ENCODE measurements around the gene ELK3. TPM values are rescaled to one million over a fixed set of nuclear protein-coding genes. Genes with fewer than 3 reads are reported as not detected.
A peak's percentile ranks its signal among the peaks of the same experiment; 100 is the strongest.

ELK3 gene
- total RNA-seq, 1 donor from 2014 or later: 3.7 TPM

DNA sequence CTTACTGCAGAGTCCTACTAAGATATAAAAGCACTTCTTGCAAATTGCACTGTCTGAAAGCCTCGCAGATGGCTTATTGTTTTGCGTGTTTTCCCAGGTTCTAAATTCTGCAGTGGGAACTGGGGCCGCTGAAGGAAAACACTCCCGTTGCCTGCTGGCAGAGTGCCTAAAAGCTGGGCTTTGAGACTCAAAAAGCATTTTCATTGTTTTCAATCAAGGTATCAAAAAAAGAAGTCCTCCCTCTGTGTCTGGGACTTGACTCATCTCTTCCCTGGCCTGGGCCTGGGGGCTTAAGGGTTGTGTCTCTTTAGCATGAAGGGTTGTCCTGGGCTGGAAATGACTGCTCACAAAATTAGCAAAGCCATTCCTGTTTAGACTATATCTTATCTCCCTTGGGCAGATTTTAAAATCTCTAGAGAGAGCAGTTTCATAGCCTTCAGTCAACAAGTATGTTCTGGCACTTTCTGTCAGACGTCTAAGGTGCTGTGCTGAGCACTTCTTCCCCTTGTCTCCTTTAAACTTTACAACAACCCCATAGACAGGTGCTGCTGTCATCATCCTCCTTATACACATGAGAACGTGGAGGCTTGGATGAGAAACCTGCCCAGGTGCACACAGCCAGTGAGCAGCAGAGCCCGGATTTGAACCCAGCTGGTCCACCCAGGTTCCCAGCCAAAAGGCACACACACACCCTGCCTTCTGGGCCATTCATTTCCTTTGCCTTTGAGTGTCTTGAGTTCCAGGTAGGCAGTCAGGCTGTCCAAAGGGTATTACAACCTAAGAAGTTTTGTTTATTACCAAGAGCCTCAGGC, 31.1 kb downstream of the ELK3 start:
- Mint-ChIP-seq H3K4me1 (ENCODE audit: low read depth, unreplicated experiment) (peaks cover 8% of the 10 kb centered on the region), H3K36me3 (ENCODE audit: unreplicated experiment) (no peaks in the 10 kb centered on the region), H3K27ac (ENCODE audit: unreplicated experiment) (peak overlapping the region; percentile 33), H3K27me3 (ENCODE audit: unreplicated experiment) (peaks cover 9% of the 10 kb centered on the region), H3K9me3 (ENCODE audit: unreplicated experiment) (peaks cover 3% of the 10 kb centered on the region), H3K4me3 (ENCODE audit: unreplicated experiment) (no peak overlapping the region)
- no peak for DNase-seq
- no peak for TF ChIP-seq CTCF (IDR thresholded peaks at IDR 0.05; ENCODE audit: partially characterized antibody, unreplicated experiment)

- peaks cover 11% of the 10 kb centered on the region for H3K4me1 Mint-ChIP-seq (ENCODE audit: low read depth, unreplicated experiment)
- H3K27me3 Mint-ChIP-seq (ENCODE audit: unreplicated experiment): peaks cover 9% of the 10 kb centered on the region
- DNase-seq: no peak
- no peak overlapping the region for H3K4me3 Mint-ChIP-seq (ENCODE audit: unreplicated experiment)
- no peak for TF ChIP-seq CTCF (IDR thresholded peaks at IDR 0.05; ENCODE audit: partially characterized antibody, unreplicated experiment)
- no peaks in the 10 kb centered on the region for H3K36me3 Mint-ChIP-seq (ENCODE audit: unreplicated experiment)
- peak overlapping the region; percentile 42 for H3K27ac Mint-ChIP-seq (ENCODE audit: unreplicated experiment)
- H3K9me3 Mint-ChIP-seq (ENCODE audit: unreplicated experiment): peaks cover 5% of the 10 kb centered on the region
Observed at GRCh38 chr12:96225994-96226399, 31.8 kb downstream of the ELK3 start.

DNA sequence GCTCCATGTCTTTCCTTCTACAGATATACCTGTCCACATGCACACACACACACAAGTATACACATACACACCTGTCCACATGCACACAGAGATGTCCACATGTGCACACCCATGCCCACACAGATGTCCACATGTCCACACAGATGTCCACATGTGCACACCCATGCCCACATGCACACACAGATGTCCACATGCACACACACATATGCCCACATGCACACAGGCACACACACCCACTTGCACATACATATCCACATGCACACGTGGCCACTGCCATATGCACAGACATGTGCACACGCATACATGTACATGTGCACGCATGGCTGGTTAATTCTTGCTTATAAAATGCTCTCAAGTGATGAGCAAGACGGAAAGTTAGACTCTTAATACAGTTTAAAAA, 32.2 kb downstream of the ELK3 start:
- H3K27me3 Mint-ChIP-seq (ENCODE audit: unreplicated experiment): peaks cover 9% of the 10 kb centered on the region
- H3K4me1 Mint-ChIP-seq (ENCODE audit: low read depth, unreplicated experiment): peaks cover 11% of the 10 kb centered on the region
- peak overlapping the region; percentile 42 for H3K27ac Mint-ChIP-seq (ENCODE audit: unreplicated experiment)
- H3K9me3 Mint-ChIP-seq (ENCODE audit: unreplicated experiment): peaks cover 5% of the 10 kb centered on the region
- DNase-seq: no peak
- no peak overlapping the region for H3K4me3 Mint-ChIP-seq (ENCODE audit: unreplicated experiment)
- TF ChIP-seq CTCF (IDR thresholded peaks at IDR 0.05; ENCODE audit: partially characterized antibody, unreplicated experiment): no peak
- no peaks in the 10 kb centered on the region for H3K36me3 Mint-ChIP-seq (ENCODE audit: unreplicated experiment)

- Mint-ChIP-seq H3K4me3 (ENCODE audit: unreplicated experiment) (no peak overlapping the region), H3K36me3 (ENCODE audit: unreplicated experiment) (no peaks in the 10 kb centered on the region), H3K4me1 (ENCODE audit: low read depth, unreplicated experiment) (peaks cover 11% of the 10 kb centered on the region), H3K9me3 (ENCODE audit: unreplicated experiment) (peaks cover 5% of the 10 kb centered on the region), H3K27ac (ENCODE audit: unreplicated experiment) (peak overlapping the region; percentile 42), H3K27me3 (ENCODE audit: unreplicated experiment) (peaks cover 9% of the 10 kb centered on the region)
- no peak for DNase-seq
- TF ChIP-seq CTCF (IDR thresholded peaks at IDR 0.05; ENCODE audit: partially characterized antibody, unreplicated experiment): no peak
Observed at GRCh38 chr12:96226801-96227348, 32.7 kb downstream of the ELK3 start.

Measured in glutamatergic neuron (in vitro differentiated cells).